22Rv1 (cell line): ENCODE data around the gene NCLN.

Experiments
- CTCF ChIP-seq: fragments of 450-650 bp; IDR thresholded peaks from 2 replicates; pipeline ENCODE4 v1.5.1; 2017; ENCODE audit warnings: mild to moderate bottlenecking
- ZFX ChIP-seq: fragments of 450-650 bp; IDR thresholded peaks from 2 replicates; pipeline ENCODE4 v1.6.1; 2017; ENCODE audit warnings: antibody characterized with exemption, borderline replicate concordance

DNA sequence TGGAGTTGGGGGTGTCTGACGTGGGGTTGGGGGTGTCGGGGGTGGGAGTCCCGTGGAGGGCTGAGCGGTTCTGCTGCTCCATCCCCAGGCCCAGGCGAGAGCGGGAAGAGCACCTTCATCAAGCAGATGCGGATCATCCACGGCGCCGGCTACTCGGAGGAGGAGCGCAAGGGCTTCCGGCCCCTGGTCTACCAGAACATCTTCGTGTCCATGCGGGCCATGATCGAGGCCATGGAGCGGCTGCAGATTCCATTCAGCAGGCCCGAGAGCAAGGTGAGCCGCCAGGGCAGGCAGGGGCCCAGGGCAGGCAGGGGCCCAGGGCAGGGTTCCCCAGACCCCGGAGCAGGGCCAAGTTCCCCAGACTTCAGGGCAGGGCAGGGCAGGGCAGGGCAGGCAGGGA is 37.2 kb upstream of the NCLN start:
- TF ChIP-seq CTCF (no peak), ZFX (no peak)
